Measurements from ENCODE around the gene IGF2BP1. TPM values are rescaled to one million over a fixed set of nuclear protein-coding genes. Genes with fewer than 3 reads are reported as not detected.
"Not testable (repeated sequence)": the region's sequence is repeated elsewhere in the genome, so short reads cannot be mapped to it uniquely, and the experiment has no call there.

Gene IGF2BP1
- total RNA-seq, 2 experiments from 2014 or later: not detected

DNA sequence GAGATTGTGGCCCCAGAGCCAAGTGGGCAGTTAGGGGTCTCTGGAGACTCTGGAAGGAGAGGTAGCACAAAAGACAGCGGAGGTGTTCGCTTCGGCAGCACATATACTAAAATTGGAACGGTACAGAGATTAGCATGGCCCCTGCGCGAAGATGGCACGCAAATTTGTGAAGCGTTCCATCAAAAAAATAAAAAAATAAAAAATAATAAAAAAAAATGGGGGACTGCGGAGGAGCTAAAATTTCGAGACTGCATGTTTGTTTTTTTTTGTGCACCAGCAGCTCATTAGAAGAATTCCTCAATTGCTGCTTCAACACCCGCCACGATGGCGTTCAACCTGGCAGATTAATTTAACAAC, 39.1 kb downstream of the IGF2BP1 start:
- no peak overlapping the region for H3K4me3 Mint-ChIP-seq
- no peaks in the 10 kb centered on the region for H3K36me3 Mint-ChIP-seq (ENCODE audit: low read depth)
- no peaks in the 10 kb centered on the region for H3K4me1 Mint-ChIP-seq
- H3K27me3 Mint-ChIP-seq: peaks cover 2% of the 10 kb centered on the region
- DNase-seq: no peak
- no peaks in the 10 kb centered on the region for H3K9me3 Mint-ChIP-seq
- no peak overlapping the region for H3K27ac Mint-ChIP-seq
- ChIA-PET CTCF (interaction anchor here (0.5 to 2.6 kb wide), 7 partner anchors 9 to 925 kb away, joined by 3 to 12 read pairs (median 6); partner anchors contain the start of genes ATP5MC1 and SNF8), POLR2A (no interaction called here)

- ChIA-PET POLR2A (no interaction called here), CTCF (no interaction called here)
- H3K9me3 Mint-ChIP-seq: no peaks in the 10 kb centered on the region
- H3K27ac Mint-ChIP-seq: no peak overlapping the region
- H3K4me3 Mint-ChIP-seq: no peak overlapping the region
- H3K36me3 Mint-ChIP-seq (ENCODE audit: low read depth): no peaks in the 10 kb centered on the region
- DNase-seq: no peak
- H3K27me3 Mint-ChIP-seq: peaks cover 2% of the 10 kb centered on the region
- H3K4me1 Mint-ChIP-seq: no peaks in the 10 kb centered on the region
These were observed 41.0 kb downstream of the IGF2BP1 start for GRCh38 chr17:49038138-49038537.

- no peak overlapping the region for H3K4me3 Mint-ChIP-seq
- ChIA-PET POLR2A (no interaction called here), CTCF (no interaction called here)
- H3K27ac Mint-ChIP-seq: no peak overlapping the region
- no peaks in the 10 kb centered on the region for H3K4me1 Mint-ChIP-seq
- H3K36me3 Mint-ChIP-seq (ENCODE audit: low read depth): no peaks in the 10 kb centered on the region
- H3K27me3 Mint-ChIP-seq: peaks cover 2% of the 10 kb centered on the region
- no peaks in the 10 kb centered on the region for H3K9me3 Mint-ChIP-seq
- no peak for DNase-seq
These were observed 41.4 kb downstream of the IGF2BP1 start for GRCh38 chr17:49038544-49038943.

DNA sequence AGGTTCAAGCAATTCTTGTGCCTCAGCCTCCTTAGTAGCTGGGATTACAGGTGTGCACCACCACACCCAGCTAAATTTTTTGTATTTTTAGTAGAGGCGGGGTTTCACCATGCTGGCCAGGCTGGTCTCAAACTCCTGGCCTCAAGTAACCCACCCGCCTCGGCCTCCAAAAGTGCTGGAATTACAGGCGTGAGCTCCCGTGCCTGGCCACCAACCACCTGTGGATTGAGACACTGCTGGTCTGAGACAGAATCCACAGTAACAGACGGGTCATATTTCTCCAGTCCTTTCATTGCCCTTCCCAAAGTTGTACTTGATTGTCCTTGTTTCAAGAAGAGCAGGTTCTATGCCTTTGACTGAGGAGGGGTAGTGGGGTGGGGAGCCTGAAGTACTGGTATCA, 42.3 kb downstream of the IGF2BP1 start:
- H3K9me3 Mint-ChIP-seq; H3K4me3 Mint-ChIP-seq; CTCF ChIA-PET; H3K4me1 Mint-ChIP-seq; H3K36me3 Mint-ChIP-seq (ENCODE audit: low read depth); H3K27ac Mint-ChIP-seq; POLR2A ChIA-PET; DNase-seq; H3K27me3 Mint-ChIP-seq: not testable (repeated sequence)

GRCh38 chr17:49041527-49041926, 44.3 kb downstream of the IGF2BP1 start:
- Mint-ChIP-seq H3K4me1 (no peaks in the 10 kb centered on the region), H3K27me3 (peaks cover 8% of the 10 kb centered on the region), H3K27ac (no peak overlapping the region), H3K4me3 (no peak overlapping the region), H3K9me3 (no peaks in the 10 kb centered on the region), H3K36me3 (ENCODE audit: low read depth) (no peaks in the 10 kb centered on the region)
- DNase-seq: no peak
- ChIA-PET POLR2A (no interaction called here), CTCF (interaction anchor here (0.9 kb wide), 1 partner anchor 9 kb away, joined by 3 read pairs; no protein-coding TSS in a partner anchor)

GRCh38 chr17:49045376-49045775, 48.2 kb downstream of the IGF2BP1 start:
- Mint-ChIP-seq H3K4me1 (no peaks in the 10 kb centered on the region), H3K27me3 (peaks cover 11% of the 10 kb centered on the region), H3K27ac (no peak overlapping the region), H3K9me3 (no peaks in the 10 kb centered on the region), H3K4me3 (no peak overlapping the region), H3K36me3 (ENCODE audit: low read depth) (no peaks in the 10 kb centered on the region)
- ChIA-PET POLR2A (no interaction called here), CTCF (interaction anchor here (1.2 to 2.0 kb wide), 3 partner anchors 10 to 367 kb away, joined by 3 to 12 read pairs (median 4); no protein-coding TSS in a partner anchor)
- DNase-seq: no peak

DNA sequence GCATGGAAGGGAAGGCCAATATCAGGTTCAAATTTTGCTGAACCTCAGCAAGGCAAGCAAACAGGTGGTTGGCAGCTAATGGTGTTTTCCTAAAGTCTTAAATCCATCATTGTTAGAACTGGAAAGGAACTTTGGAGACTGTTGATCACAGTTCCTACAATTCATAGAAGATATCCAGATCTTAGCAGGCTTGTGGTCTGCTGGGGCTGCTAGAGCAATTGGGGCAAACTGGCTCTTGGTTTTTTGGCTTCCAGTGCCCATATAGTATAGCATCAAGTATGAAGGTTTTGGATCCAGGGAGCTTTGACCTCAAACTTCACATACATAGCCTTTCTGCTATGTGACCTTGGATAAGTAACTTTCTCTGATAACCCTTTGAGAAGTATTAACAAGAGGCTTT, 49.7 kb downstream of the IGF2BP1 start:
- POLR2A ChIA-PET: no interaction called here
- Mint-ChIP-seq H3K4me1 (no peaks in the 10 kb centered on the region), H3K36me3 (ENCODE audit: low read depth) (no peaks in the 10 kb centered on the region), H3K4me3 (no peak overlapping the region), H3K27ac (no peak overlapping the region), H3K9me3 (no peaks in the 10 kb centered on the region), H3K27me3 (peaks cover 11% of the 10 kb centered on the region)
- DNase-seq: no peak
- CTCF ChIA-PET: interaction anchor here (0.6 to 2.2 kb wide), 3 partner anchors 12 to 69 kb away, joined by 3 to 13 read pairs (median 6); no protein-coding TSS in a partner anchor

- no peak overlapping the region for H3K27ac Mint-ChIP-seq
- H3K4me3 Mint-ChIP-seq: no peak overlapping the region
- no peaks in the 10 kb centered on the region for H3K36me3 Mint-ChIP-seq (ENCODE audit: low read depth)
- no peaks in the 10 kb centered on the region for H3K9me3 Mint-ChIP-seq
- no peak for DNase-seq
- H3K4me1 Mint-ChIP-seq: no peaks in the 10 kb centered on the region
- POLR2A ChIA-PET: no interaction called here
- CTCF ChIA-PET: no interaction called here
- H3K27me3 Mint-ChIP-seq: peaks cover 11% of the 10 kb centered on the region
These were observed 52.1 kb downstream of the IGF2BP1 start for GRCh38 chr17:49049265-49049664.

- Mint-ChIP-seq H3K27ac (no peak overlapping the region), H3K4me3 (no peak overlapping the region), H3K4me1 (peaks cover 2% of the 10 kb centered on the region), H3K9me3 (no peaks in the 10 kb centered on the region), H3K36me3 (ENCODE audit: low read depth) (no peaks in the 10 kb centered on the region), H3K27me3 (peaks cover 10% of the 10 kb centered on the region)
- no peak for DNase-seq
- CTCF ChIA-PET: interaction anchor here (0.9 to 1.4 kb wide), 2 partner anchors 18 to 372 kb away, joined by 3 to 4 read pairs; no protein-coding TSS in a partner anchor
- POLR2A ChIA-PET: no interaction called here
These were observed 53.4 kb downstream of the IGF2BP1 start for GRCh38 chr17:49050611-49051010.

DNA sequence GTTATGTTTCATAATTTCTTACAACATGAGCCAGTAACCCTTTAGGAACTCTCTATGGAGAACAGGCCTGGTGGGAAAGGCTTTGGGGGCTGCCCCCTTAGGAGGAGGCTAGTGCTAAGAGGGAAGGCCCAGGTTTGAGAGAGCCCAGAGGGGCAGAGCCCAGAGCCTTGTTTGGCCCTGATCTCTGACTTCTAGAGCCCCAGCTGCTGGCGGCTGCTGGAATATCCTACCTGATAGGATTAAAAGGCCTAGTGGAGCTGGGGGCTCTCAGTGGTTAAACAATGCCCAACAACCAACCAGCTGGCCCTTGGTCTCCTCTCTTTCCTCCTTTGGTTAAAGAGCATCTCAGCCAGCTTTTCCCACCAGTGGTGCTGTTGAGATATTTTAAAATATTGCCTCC, 54.1 kb downstream of the IGF2BP1 start:
- no peak overlapping the region for H3K4me3 Mint-ChIP-seq
- H3K27me3 Mint-ChIP-seq: peaks cover 5% of the 10 kb centered on the region
- DNase-seq: no peak
- H3K36me3 Mint-ChIP-seq (ENCODE audit: low read depth): no peaks in the 10 kb centered on the region
- CTCF ChIA-PET: interaction anchor here (0.9 to 1.4 kb wide), 2 partner anchors 19 to 372 kb away, joined by 3 to 4 read pairs; no protein-coding TSS in a partner anchor
- H3K4me1 Mint-ChIP-seq: peaks cover 7% of the 10 kb centered on the region
- H3K9me3 Mint-ChIP-seq: no peaks in the 10 kb centered on the region
- H3K27ac Mint-ChIP-seq: no peak overlapping the region
- POLR2A ChIA-PET: no interaction called here

DNA sequence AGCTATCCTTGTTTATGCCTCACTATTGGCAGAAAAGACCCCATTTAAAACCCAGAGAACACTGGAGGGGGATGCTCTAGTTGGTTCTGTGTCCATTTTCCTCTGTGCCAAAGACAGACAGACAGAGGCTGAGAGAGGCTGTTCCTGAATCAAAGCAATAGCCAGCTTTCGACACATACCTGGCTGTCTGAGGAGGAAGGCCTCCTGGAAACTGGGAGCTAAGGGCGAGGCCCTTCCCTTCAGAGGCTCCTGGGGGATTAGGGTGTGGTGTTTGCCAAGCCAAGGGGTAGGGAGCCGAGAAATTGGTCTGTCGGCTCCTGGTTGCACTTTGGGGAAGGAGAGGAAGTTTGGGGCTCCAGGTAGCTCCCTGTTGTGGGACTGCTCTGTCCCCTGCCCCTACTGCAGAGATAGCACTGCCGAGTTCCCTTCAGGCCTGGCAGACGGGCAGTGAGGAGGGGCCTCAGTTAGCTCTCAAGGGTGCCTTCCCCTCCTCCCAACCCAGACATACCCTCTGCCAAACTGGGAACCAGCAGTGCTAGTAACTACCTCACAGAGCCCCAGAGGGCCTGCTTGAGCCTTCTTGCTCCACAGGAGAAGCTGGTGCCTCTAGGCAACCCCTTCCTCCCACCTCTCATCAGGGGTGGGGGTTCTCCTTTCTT, 56.1 kb downstream of the IGF2BP1 start:
- H3K4me1 Mint-ChIP-seq: peaks cover 7% of the 10 kb centered on the region
- ChIA-PET POLR2A (no interaction called here), CTCF (interaction anchor here (1.3 kb wide), 1 partner anchor 23 kb away, joined by 4 read pairs; no protein-coding TSS in a partner anchor)
- H3K36me3 Mint-ChIP-seq (ENCODE audit: low read depth): no peaks in the 10 kb centered on the region
- no peak overlapping the region for H3K4me3 Mint-ChIP-seq
- no peaks in the 10 kb centered on the region for H3K9me3 Mint-ChIP-seq
- DNase-seq: no peak
- H3K27ac Mint-ChIP-seq: no peak overlapping the region
- peaks cover 5% of the 10 kb centered on the region for H3K27me3 Mint-ChIP-seq

DNA sequence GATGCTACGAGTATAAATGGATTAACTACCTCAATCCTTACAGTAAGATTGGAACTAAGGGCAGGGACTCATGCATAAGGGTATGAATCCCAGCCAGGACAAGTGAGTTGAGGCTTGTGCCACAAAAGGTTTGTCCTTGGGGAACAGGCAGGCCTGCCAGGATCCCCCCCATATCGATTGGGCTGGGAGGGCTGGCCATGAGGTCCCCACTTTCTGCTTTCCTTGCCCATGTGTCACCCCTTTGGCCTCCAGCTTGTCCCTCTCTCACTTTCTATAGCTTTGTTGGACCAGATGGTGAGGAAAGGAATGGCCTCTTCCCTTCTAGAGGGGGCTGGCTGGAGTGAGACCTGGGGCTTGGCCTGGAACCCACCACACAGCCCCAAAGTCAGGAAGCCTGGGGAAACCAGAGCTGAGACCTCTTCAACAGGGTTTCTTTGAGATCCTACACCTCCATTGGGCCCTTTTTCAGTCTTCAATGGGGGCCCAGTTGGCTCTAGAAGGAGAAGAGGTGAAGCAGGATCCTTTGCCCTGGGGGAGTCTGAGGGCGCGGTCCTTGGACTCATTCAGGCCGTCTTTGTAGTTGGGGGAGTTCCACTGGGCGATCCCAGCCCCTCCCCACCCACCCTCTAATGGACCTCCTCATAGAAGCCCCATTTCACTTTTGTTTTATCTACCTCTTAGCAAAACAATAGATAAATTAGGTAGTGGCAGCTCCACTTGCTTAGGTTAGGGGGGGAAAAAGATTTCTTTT, 57.3 kb downstream of the IGF2BP1 start:
- DNase-seq: no peak
- Mint-ChIP-seq H3K9me3 (no peaks in the 10 kb centered on the region), H3K27ac (no peak overlapping the region), H3K4me1 (peaks cover 7% of the 10 kb centered on the region), H3K4me3 (no peak overlapping the region), H3K36me3 (ENCODE audit: low read depth) (no peaks in the 10 kb centered on the region), H3K27me3 (peaks cover 6% of the 10 kb centered on the region)
- POLR2A ChIA-PET: no interaction called here
- CTCF ChIA-PET: interaction anchor here (1.4 kb wide), 1 partner anchor 22 kb away, joined by 5 read pairs; no protein-coding TSS in a partner anchor

GRCh38 chr17:49055181-49055927, 58.2 kb downstream of the IGF2BP1 start:
- ChIA-PET CTCF (interaction anchor here (1.1 to 1.4 kb wide), 2 partner anchors 23 to 330 kb away, joined by 3 to 5 read pairs; no protein-coding TSS in a partner anchor), POLR2A (no interaction called here)
- H3K4me1 Mint-ChIP-seq: peaks cover 7% of the 10 kb centered on the region
- H3K27ac Mint-ChIP-seq: no peak overlapping the region
- DNase-seq: no peak
- peaks cover 9% of the 10 kb centered on the region for H3K27me3 Mint-ChIP-seq
- H3K36me3 Mint-ChIP-seq (ENCODE audit: low read depth): no peaks in the 10 kb centered on the region
- no peak overlapping the region for H3K4me3 Mint-ChIP-seq
- no peaks in the 10 kb centered on the region for H3K9me3 Mint-ChIP-seq
